ENCODE data around the gene LGALS4.
"Not testable (repeated sequence)": the region's sequence is repeated elsewhere in the genome, so short reads cannot be mapped to it uniquely, and the experiment has no call there.

LGALS4 gene

DNA sequence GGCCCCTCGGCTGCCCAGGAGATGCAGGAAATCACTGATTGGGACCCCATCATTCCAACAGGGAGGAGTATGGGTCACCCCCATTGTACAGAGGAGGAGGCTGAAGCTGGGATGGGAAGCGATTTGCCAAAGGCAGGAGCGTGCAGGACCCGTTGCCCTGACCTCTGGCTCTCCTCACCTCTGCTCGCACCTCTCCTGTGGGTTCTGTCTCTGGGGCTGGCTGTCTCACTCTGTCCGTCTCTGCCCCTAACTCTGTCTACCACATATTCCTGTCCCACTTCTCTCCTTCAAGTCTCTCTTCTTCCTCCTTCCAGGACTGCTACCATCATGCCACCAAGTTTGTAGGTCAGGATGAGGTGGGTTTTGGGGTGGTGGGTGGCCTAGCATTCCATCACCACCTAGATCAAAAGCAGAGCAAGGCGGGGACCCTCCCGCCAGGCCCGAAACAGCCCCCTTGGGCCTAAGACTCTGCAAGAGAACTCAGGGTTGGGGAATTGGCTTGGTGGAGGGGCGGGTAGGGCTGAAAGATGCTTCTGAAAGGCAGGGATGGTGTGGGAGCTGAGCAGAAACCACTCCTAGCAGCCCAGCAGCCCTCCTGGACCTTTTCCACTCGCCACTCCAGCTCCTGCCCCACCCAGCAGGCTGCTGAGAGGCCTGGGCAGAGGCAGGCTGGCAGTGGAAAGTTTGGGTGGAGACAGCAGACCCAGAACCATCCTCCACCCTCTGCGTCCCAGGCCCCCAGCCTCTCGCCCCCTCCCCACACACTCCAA is 38.4 kb downstream of the LGALS4 start:
- peaks cover 3% of the 10 kb centered on the region for H3K4me1 Mint-ChIP-seq

DNA sequence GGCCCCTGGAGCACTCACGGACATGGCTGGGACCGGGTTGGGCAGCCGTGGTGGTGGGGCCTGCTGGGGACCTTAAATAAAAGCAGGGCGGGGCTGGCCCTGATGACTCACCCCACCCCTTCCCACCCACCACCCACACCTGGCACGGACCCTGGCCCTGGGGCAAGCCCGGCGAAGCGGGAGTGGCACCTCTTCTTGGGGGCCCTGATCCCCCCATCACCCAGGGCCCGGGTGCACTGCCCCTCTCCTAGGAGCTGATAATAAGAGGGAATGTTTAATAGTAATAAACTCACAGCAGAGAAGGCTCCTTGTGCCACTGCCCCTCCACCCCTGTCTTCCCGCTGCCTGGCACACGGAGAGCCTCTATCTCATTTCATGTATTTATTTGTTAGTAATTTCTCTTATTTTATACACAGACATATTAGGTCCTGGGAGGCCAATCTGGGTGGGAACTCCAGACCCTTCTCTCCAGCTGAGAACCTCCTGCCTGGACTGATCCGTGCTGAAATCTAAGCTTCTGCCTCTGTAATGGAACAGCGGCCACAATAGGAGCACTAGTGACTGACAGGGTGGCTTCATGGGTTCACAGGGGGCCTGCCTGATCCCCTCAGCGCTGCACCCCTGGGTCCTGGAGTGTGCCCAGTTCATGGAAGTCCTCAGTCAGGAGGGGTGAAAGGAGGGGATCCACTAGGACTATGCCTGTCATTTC is 39.1 kb downstream of the LGALS4 start, which contains the start of gene LGALS7:
Gene LGALS7 (minus strand): TSS at position 49 of the 709 bp plus-strand sequence. CDS start 25 bp downstream, at position 24.
- peaks cover 6% of the 10 kb centered on the region for H3K4me1 Mint-ChIP-seq
- H3K36me3 Mint-ChIP-seq, result no peaks in the 10 kb centered on the region
- no peaks in the 10 kb centered on the region for H3K9me3 Mint-ChIP-seq
- no peaks in the 10 kb centered on the region for H3K27me3 Mint-ChIP-seq
- H3K27ac Mint-ChIP-seq, result peak within 1 kb of the TSS; percentile 33
- no peak within 1 kb of the TSS for H3K4me3 Mint-ChIP-seq

More for the DNA sequence above, 38.4 kb downstream of the LGALS4 start:
- H3K9me3 Mint-ChIP-seq, result no peaks in the 10 kb centered on the region
- H3K27me3 Mint-ChIP-seq, result peaks cover 1% of the 10 kb centered on the region
- no peaks in the 10 kb centered on the region for H3K36me3 Mint-ChIP-seq
- H3K4me3 Mint-ChIP-seq, result no peak overlapping the region
- H3K27ac Mint-ChIP-seq, result peak overlapping the region; percentile 33

DNA sequence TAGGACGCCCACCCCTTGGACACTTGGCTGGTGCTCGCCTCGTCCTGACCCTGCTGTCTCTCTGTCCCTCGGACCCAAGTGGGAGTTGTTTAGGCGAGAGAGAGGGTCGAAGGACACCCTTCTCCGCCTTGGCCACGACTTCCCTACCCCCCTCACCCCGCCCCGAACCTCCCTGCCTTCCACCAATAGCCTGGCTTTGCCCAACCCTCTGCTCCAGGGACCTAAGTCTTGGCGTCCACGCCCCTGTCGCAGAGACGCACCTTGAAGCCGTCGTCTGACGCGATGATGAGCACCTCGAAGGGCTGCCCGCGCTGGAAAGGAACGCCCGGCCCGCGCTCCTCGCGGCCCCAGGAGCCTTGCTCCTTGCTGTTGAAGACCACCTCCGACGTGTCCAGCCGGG is 41.2 kb downstream of the LGALS4 start:
- not testable (repeated sequence) for H3K27me3 Mint-ChIP-seq, H3K4me3 Mint-ChIP-seq, H3K4me1 Mint-ChIP-seq, H3K9me3 Mint-ChIP-seq, H3K36me3 Mint-ChIP-seq, H3K27ac Mint-ChIP-seq

DNA sequence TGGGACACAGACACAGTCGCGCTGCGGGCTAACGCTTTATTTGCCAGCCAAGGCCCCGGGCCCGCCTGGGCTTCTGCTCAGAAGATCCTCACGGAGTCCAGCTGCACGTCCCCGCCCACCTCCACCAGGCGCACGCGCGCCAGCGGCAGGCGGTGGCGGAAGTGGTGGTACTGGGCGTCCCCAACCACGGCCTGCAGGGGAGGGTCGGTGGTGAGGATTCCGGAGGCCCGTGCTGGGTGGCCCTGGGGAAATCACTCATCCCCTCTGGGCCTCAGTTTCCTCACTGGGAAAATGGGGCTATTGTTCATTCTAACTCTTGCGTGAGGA is 41.8 kb downstream of the LGALS4 start:
- H3K4me3 Mint-ChIP-seq, H3K4me1 Mint-ChIP-seq, H3K36me3 Mint-ChIP-seq, H3K27ac Mint-ChIP-seq, H3K27me3 Mint-ChIP-seq, H3K9me3 Mint-ChIP-seq: not testable (repeated sequence)

DNA sequence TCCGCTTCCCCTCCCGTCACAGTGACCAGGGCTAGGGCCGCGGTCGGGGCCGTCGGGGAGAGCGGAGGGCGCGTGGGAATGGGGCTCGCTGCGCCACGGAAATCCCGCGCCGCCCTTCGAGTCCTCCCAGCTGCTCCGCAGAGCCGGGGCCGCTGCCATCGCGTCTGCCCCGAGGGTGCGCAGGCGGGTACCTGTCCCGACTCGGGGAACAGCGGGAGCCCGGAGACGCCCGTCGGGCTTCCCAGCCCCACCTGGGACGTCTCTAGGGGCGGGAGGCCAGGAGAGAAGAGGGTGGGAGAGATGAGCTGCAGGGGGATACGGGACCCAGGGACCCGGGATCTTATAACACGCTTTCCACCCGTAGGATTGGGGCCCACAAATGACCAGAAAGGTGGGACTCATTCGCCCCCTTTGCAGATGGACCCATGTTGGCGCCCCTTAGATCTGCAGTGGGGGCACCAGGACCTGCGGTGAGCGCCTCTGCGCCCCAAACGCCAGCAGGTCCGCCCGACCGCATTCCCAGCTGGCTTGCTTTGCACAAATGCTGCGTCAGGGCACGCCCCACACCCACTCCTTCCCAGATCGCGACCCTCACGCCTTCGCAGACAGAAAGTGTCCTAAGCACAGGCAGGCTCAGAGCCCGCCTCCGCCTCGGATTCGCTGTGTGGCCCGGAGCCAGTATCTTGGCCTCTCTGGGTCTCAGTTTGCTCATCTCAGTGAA is 42.4 kb downstream of the LGALS4 start:
- H3K27me3 Mint-ChIP-seq, H3K27ac Mint-ChIP-seq, H3K36me3 Mint-ChIP-seq, H3K9me3 Mint-ChIP-seq, H3K4me1 Mint-ChIP-seq, H3K4me3 Mint-ChIP-seq: not testable (repeated sequence)

DNA sequence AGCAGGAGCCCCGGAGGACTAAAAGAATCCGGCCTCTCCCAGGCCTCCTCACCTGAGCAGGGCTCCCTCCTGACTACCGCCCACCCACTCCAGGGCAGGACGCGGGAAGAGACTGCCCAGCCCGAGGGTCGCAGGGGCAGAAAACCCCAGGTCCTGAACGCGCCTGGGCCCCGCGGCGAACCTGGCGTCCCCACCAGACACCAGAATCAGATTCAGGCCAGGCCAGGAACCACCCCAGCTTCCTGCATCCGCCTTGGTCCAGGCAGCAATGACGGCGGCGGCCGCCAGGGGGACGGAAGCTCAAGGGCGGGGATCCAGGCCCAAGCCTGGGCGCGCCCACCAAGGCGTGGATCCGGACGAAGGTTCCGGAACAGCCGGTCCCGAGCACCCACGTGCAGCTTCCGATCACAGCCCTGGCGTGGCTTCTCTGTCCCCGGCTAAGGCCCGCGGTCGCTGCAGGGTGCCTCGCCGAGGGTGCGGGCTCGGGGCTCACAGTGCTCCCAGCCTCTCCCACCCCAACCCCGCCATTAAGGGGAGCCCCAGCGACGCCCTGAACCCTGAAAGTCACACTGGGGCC is 43.0 kb downstream of the LGALS4 start:
- peak overlapping the region; percentile 69 for H3K4me3 Mint-ChIP-seq
- H3K4me1 Mint-ChIP-seq, result peaks cover 6% of the 10 kb centered on the region
- no peaks in the 10 kb centered on the region for H3K27me3 Mint-ChIP-seq
- H3K36me3 Mint-ChIP-seq, result no peaks in the 10 kb centered on the region
- H3K27ac Mint-ChIP-seq, result peak overlapping the region; percentile 59
- H3K9me3 Mint-ChIP-seq, result no peaks in the 10 kb centered on the region

DNA sequence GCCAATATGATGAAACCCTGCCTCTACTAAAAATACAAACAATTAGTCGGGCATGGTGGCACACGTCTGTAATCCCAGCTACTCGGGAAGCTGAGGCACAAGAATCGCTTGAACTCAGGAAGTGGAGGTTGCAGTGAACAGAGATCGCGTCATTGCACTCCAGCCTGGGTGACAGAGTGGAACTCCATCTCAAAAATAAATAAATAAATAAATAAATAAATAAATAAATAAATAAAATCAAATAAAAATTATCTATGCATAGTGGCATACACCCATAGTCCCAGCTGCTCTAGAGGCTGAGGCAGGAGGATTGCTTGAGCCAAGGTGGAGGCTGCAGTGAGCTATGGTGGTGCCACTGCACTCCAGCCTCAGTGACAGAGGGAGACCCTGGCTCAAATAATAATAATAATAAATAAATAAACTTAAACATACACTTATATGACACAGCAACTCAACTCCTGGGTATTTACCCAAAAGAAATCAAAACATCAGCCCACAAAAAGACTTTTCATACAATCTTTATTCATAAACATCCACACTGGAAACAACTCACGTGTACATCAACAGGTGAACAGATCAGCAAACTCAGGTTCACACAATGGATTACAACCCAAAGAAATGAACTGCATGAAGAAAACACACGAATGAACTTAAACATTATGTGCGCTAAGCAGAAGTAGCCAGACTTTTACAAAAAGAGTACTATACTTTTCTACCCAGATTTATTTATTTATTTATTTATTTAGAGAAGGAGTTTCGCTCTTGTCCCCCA is 46.3 kb downstream of the LGALS4 start:
- Mint-ChIP-seq H3K27me3 (no peaks in the 10 kb centered on the region), H3K9me3 (no peaks in the 10 kb centered on the region), H3K4me3 (no peak overlapping the region), H3K4me1 (peaks cover 6% of the 10 kb centered on the region), H3K27ac (no peak overlapping the region), H3K36me3 (no peaks in the 10 kb centered on the region)

DNA sequence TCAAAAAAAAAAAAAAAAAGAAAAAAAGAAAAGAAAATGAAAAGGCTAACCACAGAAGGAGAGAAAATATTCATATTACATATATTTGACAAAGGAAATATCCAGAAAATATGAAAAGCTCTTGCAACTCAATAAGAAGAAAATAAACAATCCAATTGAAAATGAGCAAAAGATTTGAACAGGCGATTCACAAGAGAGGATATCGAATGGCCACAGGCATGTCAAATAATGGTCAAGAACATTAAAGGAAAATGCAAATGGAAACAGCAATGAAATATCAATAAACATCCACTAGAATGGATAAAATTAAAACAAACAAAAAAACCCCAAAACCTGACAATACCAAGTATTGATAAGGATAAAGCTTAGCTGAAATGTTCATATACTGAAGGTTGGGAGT is 47.5 kb downstream of the LGALS4 start:
- H3K36me3 Mint-ChIP-seq, result no peaks in the 10 kb centered on the region
- H3K4me3 Mint-ChIP-seq, result no peak overlapping the region
- no peak overlapping the region for H3K27ac Mint-ChIP-seq
- no peaks in the 10 kb centered on the region for H3K9me3 Mint-ChIP-seq
- peaks cover 6% of the 10 kb centered on the region for H3K4me1 Mint-ChIP-seq
- no peaks in the 10 kb centered on the region for H3K27me3 Mint-ChIP-seq

DNA sequence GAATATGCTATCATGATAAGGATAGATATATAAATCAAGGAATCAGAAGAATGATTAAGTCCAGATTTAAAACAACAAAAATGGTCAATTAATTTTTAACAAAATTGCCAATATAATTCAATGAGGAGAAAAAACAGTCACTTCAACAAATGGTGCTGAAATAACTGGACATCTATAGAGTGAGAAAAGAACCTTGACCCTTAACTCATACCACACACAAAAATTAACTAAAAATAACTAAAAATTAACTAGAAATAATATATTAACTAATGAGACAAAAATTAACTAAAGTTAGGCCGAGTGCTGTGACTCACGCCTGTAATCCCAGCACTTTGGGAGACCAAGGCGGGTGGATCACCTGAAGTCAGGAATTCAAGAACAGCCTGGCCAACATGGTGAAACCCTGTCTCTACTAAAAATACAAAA is 48.9 kb downstream of the LGALS4 start:
- H3K27ac Mint-ChIP-seq, result no peak overlapping the region
- no peaks in the 10 kb centered on the region for H3K27me3 Mint-ChIP-seq
- no peaks in the 10 kb centered on the region for H3K36me3 Mint-ChIP-seq
- no peaks in the 10 kb centered on the region for H3K9me3 Mint-ChIP-seq
- H3K4me1 Mint-ChIP-seq, result no peaks in the 10 kb centered on the region
- no peak overlapping the region for H3K4me3 Mint-ChIP-seq

DNA sequence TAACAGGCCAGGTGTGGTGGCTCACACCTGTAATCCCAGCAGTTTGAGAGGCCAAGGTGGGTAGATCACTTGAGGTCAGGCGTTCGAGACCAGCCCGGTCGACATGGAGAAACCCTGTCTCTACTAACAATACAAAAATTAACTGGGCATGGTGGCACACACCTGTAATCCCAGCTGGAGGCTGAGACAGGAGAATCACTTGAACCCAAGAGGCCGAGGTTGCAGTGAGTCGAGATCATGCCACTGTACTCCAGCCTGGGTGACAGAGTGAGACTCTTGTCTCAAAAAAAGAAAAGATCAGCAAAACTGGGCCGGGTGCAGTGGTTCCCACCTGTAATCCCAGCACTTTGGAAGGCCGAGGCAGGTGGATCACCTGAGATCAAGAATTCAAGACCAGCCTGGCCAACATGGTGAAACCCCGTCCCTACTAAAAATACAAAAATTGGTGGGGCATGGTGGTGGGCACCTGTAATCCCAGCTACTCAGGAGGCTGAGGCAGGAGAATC is 50.8 kb downstream of the LGALS4 start:
- H3K4me1 Mint-ChIP-seq, H3K9me3 Mint-ChIP-seq, H3K4me3 Mint-ChIP-seq, H3K36me3 Mint-ChIP-seq, H3K27me3 Mint-ChIP-seq, H3K27ac Mint-ChIP-seq: not testable (repeated sequence)

DNA sequence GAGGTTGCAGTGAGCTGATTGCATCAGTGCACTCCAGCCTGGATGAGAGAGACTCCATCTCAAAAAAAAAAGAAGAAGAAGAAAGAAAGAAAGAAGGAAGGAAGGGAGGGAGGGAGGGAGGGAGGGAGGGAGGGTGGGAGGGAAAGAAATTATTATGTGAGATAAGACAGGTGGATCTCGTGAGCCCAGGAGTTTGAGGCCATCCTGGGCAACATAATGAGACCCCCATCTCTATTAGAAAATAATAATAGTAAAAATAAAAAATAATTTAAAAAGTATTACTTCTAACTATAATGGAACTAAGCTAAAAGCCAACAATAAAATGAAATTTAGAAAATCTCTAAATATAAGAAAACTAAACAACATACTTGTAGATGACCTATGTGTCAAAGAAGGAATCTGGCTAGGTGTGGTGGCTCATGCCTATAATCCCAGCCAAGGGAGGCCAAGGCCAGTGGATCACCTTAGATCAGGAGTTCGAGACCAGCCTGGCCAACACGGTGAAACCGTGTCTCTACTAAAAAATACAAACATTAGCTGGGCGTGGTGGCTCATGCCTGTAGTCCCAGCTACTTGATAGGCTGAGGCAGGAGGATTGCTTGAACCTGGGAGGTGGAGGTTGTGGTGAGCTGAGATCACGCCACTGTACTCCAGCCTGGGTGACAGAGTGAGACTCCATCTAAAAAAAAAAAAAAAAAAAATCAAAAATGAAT is 51.8 kb downstream of the LGALS4 start:
- H3K4me3 Mint-ChIP-seq, H3K27me3 Mint-ChIP-seq, H3K4me1 Mint-ChIP-seq, H3K36me3 Mint-ChIP-seq, H3K9me3 Mint-ChIP-seq, H3K27ac Mint-ChIP-seq: not testable (repeated sequence)

DNA sequence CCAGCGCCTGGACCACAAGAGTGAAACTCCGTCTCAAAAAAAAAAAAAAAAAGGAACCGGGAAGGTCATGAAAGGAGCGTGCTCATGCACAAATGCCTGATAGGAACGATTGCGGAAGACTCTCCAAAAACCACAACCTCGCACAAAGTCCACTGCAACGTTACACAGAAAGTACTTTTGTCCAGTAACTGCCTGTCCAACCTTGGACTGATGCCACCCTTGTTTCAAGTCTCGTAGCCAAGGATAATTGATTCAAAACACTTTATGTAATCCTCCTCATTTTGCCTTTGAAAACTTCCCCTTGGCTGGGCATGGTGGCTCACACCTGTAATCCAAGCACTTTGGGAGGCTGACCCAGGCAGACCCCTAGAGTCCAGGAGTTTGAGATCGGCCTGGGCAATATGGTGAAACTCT is 53.1 kb downstream of the LGALS4 start:
- no peak overlapping the region for H3K4me3 Mint-ChIP-seq
- H3K9me3 Mint-ChIP-seq, result no peaks in the 10 kb centered on the region
- peaks cover 2% of the 10 kb centered on the region for H3K36me3 Mint-ChIP-seq
- H3K27me3 Mint-ChIP-seq, result no peaks in the 10 kb centered on the region
- no peaks in the 10 kb centered on the region for H3K4me1 Mint-ChIP-seq
- H3K27ac Mint-ChIP-seq, result no peak overlapping the region

DNA sequence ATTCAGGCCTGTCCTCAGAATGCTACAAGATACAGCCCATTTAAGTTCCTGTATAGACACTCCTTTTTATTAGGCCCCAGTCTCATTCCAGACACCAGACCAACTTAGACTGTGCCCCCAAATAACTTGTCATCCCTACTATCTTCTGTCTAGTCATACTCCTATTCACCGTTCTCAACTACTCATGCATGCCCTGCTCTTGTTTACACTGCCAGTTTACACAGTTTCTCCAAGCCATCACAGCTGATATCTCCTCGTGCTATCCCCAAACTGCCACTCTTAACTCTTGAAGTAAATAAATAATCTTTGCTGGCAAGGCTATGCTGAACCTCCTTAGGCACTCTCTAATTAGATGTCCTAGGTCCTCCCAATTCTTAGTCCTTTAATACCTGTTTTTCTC is 58.5 kb downstream of the LGALS4 start:
- not testable (repeated sequence) for H3K4me3 Mint-ChIP-seq, H3K4me1 Mint-ChIP-seq, H3K9me3 Mint-ChIP-seq, H3K27ac Mint-ChIP-seq, H3K27me3 Mint-ChIP-seq, H3K36me3 Mint-ChIP-seq

DNA sequence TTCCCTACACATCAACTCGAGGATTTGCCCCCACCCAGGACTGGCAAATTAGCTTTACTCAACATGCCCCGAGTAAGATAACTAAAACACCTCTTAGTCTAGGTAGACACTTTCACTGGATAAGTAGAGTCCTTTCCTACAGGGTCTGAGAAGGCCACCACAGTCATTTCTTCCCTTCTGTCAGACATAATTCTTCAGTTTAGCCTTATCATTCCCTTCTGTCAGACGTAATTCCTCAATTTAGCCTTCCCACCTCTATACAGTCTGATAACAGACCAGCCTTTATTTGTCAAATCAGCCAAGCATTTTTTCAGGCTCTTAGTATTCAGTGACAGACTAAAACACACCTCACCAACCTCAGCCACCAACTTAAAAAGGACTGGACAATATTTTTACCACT is 59.0 kb downstream of the LGALS4 start:
- not testable (repeated sequence) for H3K4me1 Mint-ChIP-seq, H3K27ac Mint-ChIP-seq, H3K27me3 Mint-ChIP-seq, H3K9me3 Mint-ChIP-seq, H3K4me3 Mint-ChIP-seq, H3K36me3 Mint-ChIP-seq

All from activated naive CD4-positive, alpha-beta T cell treated with anti-CD3 and anti-CD28 coated beads, Interleukin-2, amount 50 U/mL, for 24 hours (primary cell).